OCI-M2 (cell line): ENCODE data around the gene ERICH3.

Experiments used
- DNase-seq: peaks from one replicate; lab custom pipeline; 2025; ENCODE audit not compliant: unreplicated experiment; lab: John Stamatoyannopoulos, UW

Gene ERICH3

GRCh38 chr1:74673351-74674111 lies at the start of gene ERICH3:
TSS of gene ERICH3 (minus strand) at chr1:74673792. CDS start at chr1:74673519, 273 bp downstream.
- no peak for DNase-seq

GRCh38 chr1:74717626-74718025 lies 44.0 kb upstream of the ERICH3 start:
- DNase-seq: no peak

- no peak for DNase-seq
These were observed 43.2 kb upstream of the ERICH3 start for GRCh38 chr1:74716822-74717221.

- DNase-seq: no peak
These were observed 42.2 kb upstream of the ERICH3 start for GRCh38 chr1:74715806-74716205.

- no peak for DNase-seq
These were observed 41.6 kb upstream of the ERICH3 start for GRCh38 chr1:74715236-74715502.

GRCh38 chr1:74714429-74715235 lies 41.0 kb upstream of the ERICH3 start:
- no peak for DNase-seq

GRCh38 chr1:74713849-74714248 lies 40.3 kb upstream of the ERICH3 start:
- DNase-seq: no peak

- DNase-seq: no peak
These were observed 39.3 kb upstream of the ERICH3 start for GRCh38 chr1:74712881-74713280.

GRCh38 chr1:74703386-74704182 lies 30.0 kb upstream of the ERICH3 start:
- no peak for DNase-seq

GRCh38 chr1:74699331-74699730 lies 25.7 kb upstream of the ERICH3 start:
- DNase-seq: no peak

- no peak for DNase-seq
These were observed 24.2 kb upstream of the ERICH3 start for GRCh38 chr1:74697832-74698231.

- no peak for DNase-seq
These were observed 19.9 kb upstream of the ERICH3 start for GRCh38 chr1:74693473-74693872.

- no peak for DNase-seq
These were observed 17.3 kb upstream of the ERICH3 start for GRCh38 chr1:74690909-74691308.

- no peak for DNase-seq
These were observed 16.7 kb upstream of the ERICH3 start for GRCh38 chr1:74690364-74690696.

- no peak for DNase-seq
These were observed 16.2 kb upstream of the ERICH3 start for GRCh38 chr1:74689621-74690363.

GRCh38 chr1:74686928-74687327 lies 13.3 kb upstream of the ERICH3 start:
- DNase-seq: no peak

GRCh38 chr1:74684301-74684700 lies 10.7 kb upstream of the ERICH3 start:
- no peak for DNase-seq

GRCh38 chr1:74683656-74684055 lies 10.1 kb upstream of the ERICH3 start:
- no peak for DNase-seq

GRCh38 chr1:74681851-74682250 lies 8.3 kb upstream of the ERICH3 start:
- no peak for DNase-seq

- DNase-seq: no peak
These were observed 7.9 kb upstream of the ERICH3 start for GRCh38 chr1:74681449-74681848.

- no peak for DNase-seq
These were observed 7.4 kb upstream of the ERICH3 start for GRCh38 chr1:74681001-74681400.
